Gastroesophageal sphincter (tissue), 3 donors: ENCODE measurements around the gene STX1A.
A peak's percentile ranks its signal among the peaks of the same experiment; 100 is the strongest.

Source experiments
- EP300 ChIP-seq: sonication (generic); formaldehyde crosslinking; IDR thresholded peaks from one replicate; pipeline ENCODE4 v1.6.1; 2017; ENCODE audit warnings: antibody characterized with exemption, mild to moderate bottlenecking
- TF ChIP-seq, protein P1 (sequence below), 4 experiments: fragments of 200-600 bp in 2 of 4; fragments of 450-650 bp in 2 of 4; sonication (generic) in 1 of 4; IDR thresholded peaks; one replicate each; pipeline ENCODE4 v1.5.1; 2017 to 2019; ENCODE audit warnings: antibody characterized with exemption in 4 of 4, mild to moderate bottlenecking in 2 of 4, moderate library complexity in 2 of 4

DNA sequence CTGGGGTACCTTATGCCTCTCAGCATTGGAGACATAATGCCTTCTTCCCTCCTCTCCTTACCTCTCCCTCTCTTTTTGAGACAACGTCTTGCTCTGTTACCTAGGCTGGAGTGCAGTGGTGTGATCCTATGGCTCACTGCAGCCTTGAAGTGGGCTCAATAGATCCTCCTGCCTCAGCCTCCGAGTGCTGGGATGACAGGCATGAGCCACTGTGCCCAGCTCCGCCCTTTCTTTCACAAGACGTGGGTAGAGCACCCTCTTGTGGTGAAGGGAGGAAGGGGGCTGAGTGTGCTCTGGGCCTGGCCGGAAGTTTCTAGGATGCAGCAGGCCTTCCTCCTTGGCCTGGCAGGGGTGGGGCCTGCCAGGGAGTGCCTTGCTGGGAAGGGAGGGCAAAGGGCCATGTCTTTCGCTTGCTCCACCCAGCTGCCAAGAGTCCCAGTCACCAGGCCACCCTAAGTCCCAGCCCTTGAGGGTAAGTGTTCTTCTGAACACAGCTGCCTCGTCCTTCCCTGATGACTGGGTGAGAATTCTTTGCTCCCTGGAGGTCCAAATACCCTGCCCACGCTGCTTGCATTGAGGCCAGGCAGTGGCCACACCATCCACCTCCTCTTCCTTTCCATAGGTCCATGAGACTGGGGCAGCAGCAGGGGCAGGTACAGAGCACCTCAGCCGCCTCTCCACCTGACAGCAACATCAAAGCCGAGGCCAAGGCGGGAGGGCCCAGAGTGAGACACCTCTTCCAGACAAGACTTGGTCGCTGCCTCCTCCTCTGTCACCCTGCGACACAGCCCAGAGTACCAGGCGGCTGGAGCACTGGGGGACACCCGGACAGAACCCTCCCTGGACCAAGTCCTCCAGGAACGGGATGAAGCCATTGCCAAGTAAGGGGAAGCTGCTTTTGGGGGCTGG lies 15.4 kb upstream of the STX1A start:
- TF ChIP-seq, protein P1, sequence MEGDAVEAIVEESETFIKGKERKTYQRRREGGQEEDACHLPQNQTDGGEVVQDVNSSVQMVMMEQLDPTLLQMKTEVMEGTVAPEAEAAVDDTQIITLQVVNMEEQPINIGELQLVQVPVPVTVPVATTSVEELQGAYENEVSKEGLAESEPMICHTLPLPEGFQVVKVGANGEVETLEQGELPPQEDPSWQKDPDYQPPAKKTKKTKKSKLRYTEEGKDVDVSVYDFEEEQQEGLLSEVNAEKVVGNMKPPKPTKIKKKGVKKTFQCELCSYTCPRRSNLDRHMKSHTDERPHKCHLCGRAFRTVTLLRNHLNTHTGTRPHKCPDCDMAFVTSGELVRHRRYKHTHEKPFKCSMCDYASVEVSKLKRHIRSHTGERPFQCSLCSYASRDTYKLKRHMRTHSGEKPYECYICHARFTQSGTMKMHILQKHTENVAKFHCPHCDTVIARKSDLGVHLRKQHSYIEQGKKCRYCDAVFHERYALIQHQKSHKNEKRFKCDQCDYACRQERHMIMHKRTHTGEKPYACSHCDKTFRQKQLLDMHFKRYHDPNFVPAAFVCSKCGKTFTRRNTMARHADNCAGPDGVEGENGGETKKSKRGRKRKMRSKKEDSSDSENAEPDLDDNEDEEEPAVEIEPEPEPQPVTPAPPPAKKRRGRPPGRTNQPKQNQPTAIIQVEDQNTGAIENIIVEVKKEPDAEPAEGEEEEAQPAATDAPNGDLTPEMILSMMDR (IDR thresholded peaks at IDR 0.05): peak in 3 of 4 experiments; percentile 65 to 77 (median 70)
- no peak for TF ChIP-seq EP300
